Measurements from ENCODE around the gene NEUROD6. TPM values are rescaled to one million over a fixed set of nuclear protein-coding genes. Genes with fewer than 3 reads are reported as not detected.

The NEUROD6 gene
- not detected in 5 replicates for total RNA-seq (2022; extraction: Qiagen RNA extraction)

DNA sequence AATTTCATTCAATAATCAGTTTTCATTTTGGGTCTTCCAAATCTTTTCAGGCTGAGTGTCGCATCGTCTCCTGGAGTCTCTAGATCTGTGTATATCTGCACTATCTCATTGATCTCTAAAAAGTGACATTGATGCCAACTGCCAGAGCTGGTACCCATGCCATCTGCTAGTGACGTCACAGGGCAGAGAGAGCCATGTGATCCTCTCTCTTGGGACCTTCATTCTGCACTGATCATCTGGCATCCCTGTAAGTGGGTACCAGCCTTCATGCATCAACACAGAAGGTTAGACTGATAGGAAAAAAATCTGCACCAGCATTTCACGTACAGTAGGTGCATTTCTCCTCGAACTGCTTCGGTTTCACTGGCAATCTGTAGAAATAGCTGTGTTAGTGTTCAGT lies at the start of gene NEUROD6:
Gene NEUROD6, minus strand, starts transcription at position 124 of the 400 bp plus-strand sequence. CDS start 1,458 bp downstream, outside the sequence.

Other genes starting within 250 kb of the NEUROD6 start
- not detected in 5 replicates for gene ITPRID1, start 173.4 kb upstream of the NEUROD6 start, total RNA-seq (2022; extraction: Qiagen RNA extraction)

All from A549 treated with AZD2906 at 1 μM for 4 hours (cell line).